ENCODE results near the gene MRPS7.

Gene MRPS7

DNA sequence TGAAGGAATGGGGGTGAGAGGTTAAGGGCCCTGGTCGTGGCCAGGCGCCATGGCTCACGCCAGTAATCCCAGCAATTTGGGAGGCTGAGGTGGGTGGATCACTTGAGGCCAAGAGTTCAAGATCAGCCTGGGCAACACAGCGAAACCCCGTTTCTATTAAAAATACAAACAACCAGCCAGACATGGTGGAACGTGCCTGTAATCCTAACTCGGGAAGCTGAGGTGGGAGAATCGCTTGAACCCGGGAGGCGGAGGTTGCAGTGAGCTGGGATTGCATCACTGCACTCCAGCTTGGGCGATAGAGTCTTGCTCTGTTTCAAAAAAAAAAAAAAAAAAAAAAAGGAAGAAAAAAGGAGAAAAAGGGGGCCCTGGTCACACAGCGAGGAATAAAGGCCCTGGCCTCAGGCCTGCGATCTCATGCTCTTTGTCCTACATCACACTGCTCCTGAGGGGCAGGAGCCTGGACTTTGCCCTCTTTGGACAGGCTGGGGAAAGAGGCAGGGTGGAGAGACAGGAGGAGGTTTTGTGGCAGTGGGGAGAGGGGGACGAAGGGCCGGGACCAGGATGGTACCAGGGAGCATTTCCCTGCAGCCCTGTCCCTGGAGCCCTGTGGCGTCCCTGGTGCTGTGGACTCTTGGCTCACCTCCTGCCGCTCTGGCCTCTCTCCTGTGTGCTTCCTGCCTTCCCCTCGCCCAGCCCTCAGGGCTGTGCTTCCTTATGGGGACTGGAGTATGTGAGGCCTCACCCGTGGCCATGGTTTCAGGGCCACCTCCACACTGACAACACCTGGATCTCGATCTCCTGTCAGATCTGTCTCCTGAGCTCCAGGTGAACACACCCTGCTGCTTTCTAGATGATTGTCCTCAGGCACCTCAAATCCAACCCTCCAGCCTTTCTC, 47.3 kb downstream of the MRPS7 start:
- DNase-seq (ENCODE audit: low read depth in 2 of 2) = no peak

DNA sequence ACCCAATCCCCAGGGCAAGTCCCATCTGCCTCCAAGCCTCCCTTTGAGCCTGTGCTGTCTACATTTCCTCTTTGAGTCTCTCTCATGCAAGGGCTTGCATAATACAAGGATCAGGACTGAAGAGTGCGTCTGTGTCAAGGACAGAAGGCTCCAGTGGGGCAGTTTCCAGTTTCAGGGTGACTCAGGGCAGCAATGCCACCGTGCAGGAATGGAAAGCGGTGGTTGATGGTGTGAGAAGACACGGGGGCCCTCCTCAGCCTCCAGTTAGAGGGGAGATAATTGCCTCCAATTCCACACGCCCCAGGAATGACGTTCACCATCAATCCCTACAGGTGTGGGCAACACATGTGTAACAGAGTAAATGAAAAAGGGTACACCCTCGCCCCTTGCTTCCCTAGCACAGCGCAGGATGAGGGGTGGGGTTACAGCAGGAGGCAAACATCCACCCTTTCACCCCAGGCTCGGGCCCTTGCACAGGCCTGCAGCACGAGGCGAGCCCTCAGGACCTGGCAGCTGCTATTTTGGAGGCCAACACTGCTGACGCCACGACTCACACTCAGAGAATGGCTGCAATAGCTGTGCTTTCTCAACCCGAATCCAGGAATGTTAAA, 52.4 kb downstream of the MRPS7 start:
- no peak for DNase-seq (ENCODE audit: low read depth in 2 of 2)

DNA sequence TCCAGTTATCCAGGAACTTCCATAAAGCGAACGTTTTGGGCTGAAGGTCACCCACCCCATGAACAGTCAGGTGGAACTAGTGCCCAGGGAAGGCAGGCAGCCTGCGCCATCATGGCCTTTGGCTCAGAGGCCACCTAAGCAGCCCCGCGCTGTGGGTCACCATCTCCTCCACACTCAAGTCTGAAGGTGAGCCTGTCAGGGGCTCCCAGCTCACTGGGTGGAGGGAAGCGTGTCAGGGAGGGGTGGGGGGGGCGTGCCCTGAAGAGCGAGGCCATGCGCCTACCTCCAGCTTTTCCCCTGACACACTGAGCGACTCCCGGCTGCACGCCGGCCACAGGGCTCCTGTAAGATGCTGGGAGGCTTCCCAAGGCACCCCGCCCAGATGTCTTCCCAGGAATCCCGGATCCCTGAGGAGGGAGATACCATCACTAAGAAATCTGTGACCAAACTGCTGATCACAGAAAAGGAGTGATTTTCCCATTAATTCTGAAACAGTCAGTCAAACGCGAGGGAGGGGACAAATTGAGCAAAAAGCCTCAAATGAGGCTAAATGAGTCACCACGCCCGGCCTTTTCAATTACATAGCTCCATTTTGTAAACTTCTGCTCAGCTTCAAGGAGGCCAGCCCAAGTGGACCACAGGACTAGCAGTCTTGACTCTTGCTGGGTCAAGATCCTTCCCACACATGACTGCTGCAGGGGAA, 54.0 kb downstream of the MRPS7 start:
- no peak for DNase-seq (ENCODE audit: low read depth in 2 of 2)
